Brain microvascular endothelial cell (primary cell): ENCODE measurements around the gene CALML4.

ENCODE experiments used
- DNase-seq: peaks from one replicate; pipeline ENCODE4 v3.0.0-alpha.2; 2020
- H3K27ac ChIP-seq: fragments of 250-450 bp; sonication (Bioruptor Pico); 2 replicates; pipeline ENCODE4 v1.5.1; 2020; ENCODE audit warnings: mild to moderate bottlenecking, moderate library complexity
- H3K27me3 ChIP-seq: fragments of 250-450 bp; sonication (Bioruptor Pico); replicated peaks from 2 replicates; pipeline ENCODE4 v1.5.1; 2020; ENCODE audit warnings: mild to moderate bottlenecking
- H3K36me3 ChIP-seq: fragments of 250-450 bp; sonication (Bioruptor Pico); replicated peaks from 2 replicates; pipeline ENCODE4 v1.5.1; 2020; ENCODE audit warnings: mild to moderate bottlenecking
- H3K4me3 ChIP-seq: 2 replicates; pipeline ENCODE4 v1.5.1; 2011; ENCODE audit warnings: low read depth, mild to moderate bottlenecking, control low read depth, low read length, moderate library complexity
- in situ Hi-C: cut with HindIII; loops from 2 replicates; pipeline ENCODE4 v1.10.0; 2017; ENCODE audit warnings: low sequenced_read_pairs, low pct_ligation_motif_present
- TF ChIP-seq, protein P1 (sequence below): IDR thresholded peaks from 2 replicates; pipeline ENCODE4 v1.5.1; 2011; ENCODE audit warnings: low read depth, mild to moderate bottlenecking, moderate library complexity, low read length, control low read depth, inconsistent platforms; ENCODE audit errors: missing control alignments

The CALML4 gene

DNA sequence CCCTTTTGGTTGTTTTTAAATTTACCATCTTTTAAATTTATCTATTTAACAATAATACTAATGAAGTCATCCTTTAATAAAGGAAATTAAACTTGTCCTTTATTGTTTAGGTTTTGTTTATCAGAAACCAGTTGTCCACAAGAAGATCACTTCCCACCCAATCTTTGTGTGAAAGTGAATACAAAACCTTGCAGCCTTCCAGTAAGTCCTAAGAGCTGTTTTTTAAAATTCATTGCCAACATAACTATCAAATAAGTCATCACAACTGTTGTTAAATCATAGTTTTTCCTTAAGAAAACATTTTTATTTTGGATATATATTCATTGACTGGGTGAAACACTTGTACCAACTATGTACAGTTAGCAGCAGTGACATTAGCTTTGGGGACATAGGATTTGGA, 59.4 kb downstream of the CALML4 start:
- no peak overlapping the region for H3K4me3 ChIP-seq
- TF ChIP-seq, protein P1, sequence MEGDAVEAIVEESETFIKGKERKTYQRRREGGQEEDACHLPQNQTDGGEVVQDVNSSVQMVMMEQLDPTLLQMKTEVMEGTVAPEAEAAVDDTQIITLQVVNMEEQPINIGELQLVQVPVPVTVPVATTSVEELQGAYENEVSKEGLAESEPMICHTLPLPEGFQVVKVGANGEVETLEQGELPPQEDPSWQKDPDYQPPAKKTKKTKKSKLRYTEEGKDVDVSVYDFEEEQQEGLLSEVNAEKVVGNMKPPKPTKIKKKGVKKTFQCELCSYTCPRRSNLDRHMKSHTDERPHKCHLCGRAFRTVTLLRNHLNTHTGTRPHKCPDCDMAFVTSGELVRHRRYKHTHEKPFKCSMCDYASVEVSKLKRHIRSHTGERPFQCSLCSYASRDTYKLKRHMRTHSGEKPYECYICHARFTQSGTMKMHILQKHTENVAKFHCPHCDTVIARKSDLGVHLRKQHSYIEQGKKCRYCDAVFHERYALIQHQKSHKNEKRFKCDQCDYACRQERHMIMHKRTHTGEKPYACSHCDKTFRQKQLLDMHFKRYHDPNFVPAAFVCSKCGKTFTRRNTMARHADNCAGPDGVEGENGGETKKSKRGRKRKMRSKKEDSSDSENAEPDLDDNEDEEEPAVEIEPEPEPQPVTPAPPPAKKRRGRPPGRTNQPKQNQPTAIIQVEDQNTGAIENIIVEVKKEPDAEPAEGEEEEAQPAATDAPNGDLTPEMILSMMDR = no peak
- no peaks in the 10 kb centered on the region for H3K36me3 ChIP-seq
- in situ Hi-C loops = no loop called here
- no peak for DNase-seq
- H3K27me3 ChIP-seq = no peaks in the 10 kb centered on the region
- no peak overlapping the region for H3K27ac ChIP-seq

DNA sequence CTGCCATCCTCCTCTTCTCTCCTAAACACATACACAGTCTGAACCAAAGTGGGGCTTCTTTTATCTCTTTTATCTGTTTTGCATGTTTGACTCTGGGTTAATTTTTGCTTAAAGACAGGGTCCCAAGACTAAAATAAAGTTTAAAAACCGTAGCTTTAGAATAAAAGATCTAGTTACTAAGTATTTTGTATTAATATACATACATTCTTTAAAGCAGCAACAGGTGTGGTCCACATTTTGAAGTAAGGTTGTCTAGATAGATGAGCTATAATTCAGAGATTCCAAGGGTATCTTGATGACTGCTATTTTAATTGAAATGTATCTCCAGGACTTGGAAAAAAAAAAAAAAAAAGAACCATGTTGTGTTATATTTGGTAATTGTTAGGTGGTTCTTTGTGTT, 61.3 kb downstream of the CALML4 start:
- TF ChIP-seq, protein P1 = no peak
- H3K27me3 ChIP-seq = no peaks in the 10 kb centered on the region
- H3K36me3 ChIP-seq = no peaks in the 10 kb centered on the region
- H3K27ac ChIP-seq = no peak overlapping the region
- no peak for DNase-seq
- H3K4me3 ChIP-seq = no peak overlapping the region
- in situ Hi-C loops = no loop called here

DNA sequence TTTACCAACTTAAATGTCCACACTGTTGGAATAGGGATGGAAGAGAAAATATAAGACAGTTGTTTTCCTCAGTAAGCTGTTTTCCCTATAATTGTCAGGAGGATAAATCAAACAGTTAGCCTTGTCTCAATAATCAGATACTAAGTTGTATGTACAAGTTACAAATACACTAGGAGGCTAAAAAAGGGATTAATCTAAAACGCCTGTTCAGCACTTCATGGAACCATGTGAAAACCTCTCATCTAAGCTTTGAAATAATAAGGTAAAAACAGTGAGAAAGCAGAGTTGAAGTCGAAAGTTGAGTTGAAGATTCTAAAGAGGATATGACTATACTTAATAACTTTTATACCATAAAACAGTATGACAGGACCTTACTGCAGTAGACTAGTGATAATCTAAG, 62.0 kb downstream of the CALML4 start:
- TF ChIP-seq, protein P1 = no peak
- Histone ChIP-seq H3K4me3 (no peak overlapping the region), H3K27ac (no peak overlapping the region), H3K36me3 (no peaks in the 10 kb centered on the region), H3K27me3 (no peaks in the 10 kb centered on the region)
- DNase-seq = no peak
- in situ Hi-C loops = no loop called here
